Measurements from ENCODE around the gene RPS14. TPM values are rescaled to one million over a fixed set of nuclear protein-coding genes. Genes with fewer than 3 reads are reported as not detected.

The RPS14 gene
- total and polyA plus RNA-seq, 2 of the 8 experiments (the other 6 are each of a cell fraction or from before 2014, with no cell fraction given) = 2,548 to 6,423 TPM

DNA sequence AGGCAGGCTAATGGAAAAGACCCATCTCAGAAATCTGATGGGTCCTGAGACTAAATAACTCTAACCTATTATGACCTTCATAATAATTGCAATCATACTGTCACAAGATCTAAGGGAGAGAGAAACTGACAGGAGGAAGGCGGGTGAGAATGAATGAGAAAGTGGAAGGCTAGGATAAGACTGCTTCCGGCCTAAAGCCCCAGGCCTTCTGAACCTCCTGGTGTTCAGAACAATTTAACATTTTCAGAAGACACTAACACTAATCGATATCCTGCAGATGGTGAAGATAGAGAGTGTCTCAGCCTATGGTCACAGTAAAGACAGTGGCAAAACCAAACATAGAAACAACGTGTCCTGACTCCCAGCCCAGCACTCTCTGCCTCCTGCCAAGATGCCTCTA lies 1.2 kb downstream of the RPS14 start (continued):
- TF ChIP-seq CHD1 (IDR thresholded peaks at IDR 0.05; ENCODE audit: low read depth, low read length) (no peak), ASH2L (IDR thresholded peaks at IDR 0.05; ENCODE audit: low read length) (no peak), SUZ12 (IDR thresholded peaks at IDR 0.05; ENCODE audit: low read length) (no peak), RFX5 (IDR thresholded peaks at IDR 0.05; ENCODE audit: borderline replicate concordance, low read depth, low read length) (no peak), SP1 (IDR thresholded peaks at IDR 0.05; ENCODE audit: low read depth, low read length) (no peak), SIN3A (conservative IDR thresholded peaks at IDR 0.05 in 1 of 2, IDR thresholded peaks at IDR 0.05 in 1 of 2; ENCODE audit: low read depth in 1 of 2, low read length in 2 of 2) (no peak)
